ENCODE results near the gene XXYLT1. TPM values are rescaled to one million over a fixed set of nuclear protein-coding genes. Genes with fewer than 3 reads are reported as not detected.

XXYLT1 gene
- total RNA-seq (10 to 100 TPM; 11.1 to 13.8 (median 11.7) TPM), polyA plus RNA-seq (1 to 10 TPM; 2.5 to 6.8 (median 3.0) TPM)

GRCh38 chr3:195270817-195271409, at the start of gene XXYLT1:
Gene XXYLT1, minus strand, starts transcription at chr3:195271159. Its CDS starts 101 bp downstream, at chr3:195271058.
- peak within 1 kb of the TSS; percentile 52 to 89 (median 74) for H3K4me3 ChIP-seq
- intact Hi-C loops (cut with DNase I): loop anchor here (1.0 to 5.0 kb wide), 2 partner anchors 171 to 251 kb away; partner anchors contain the start of gene ACAP2
- H3K9me3 ChIP-seq: no peaks in the 10 kb centered on the region
- TF ChIP-seq CTCF (IDR thresholded peaks at IDR 0.05): peak in 1 of 4 experiments; percentile 71
- peak in 1 of 4 donors; percentile 28 for TF ChIP-seq POLR2AphosphoS5 (IDR thresholded peaks at IDR 0.05)
- TF ChIP-seq POLR2A (IDR thresholded peaks at IDR 0.05): no peak
- no peak for TF ChIP-seq EP300 (IDR thresholded peaks at IDR 0.05)
- WGBS, 2 donors: 0% methylated on average over 75 of the region's 75 CpGs
- DNase-seq: peak; percentile 91
- H3K36me3 ChIP-seq: peaks cover 0 to 6% (median 2%) of the 10 kb centered on the region in 4 donors
- no peaks in the 10 kb centered on the region for H3K27me3 ChIP-seq
- peaks cover 0 to 24% (median 20%) of the 10 kb centered on the region in 4 donors for H3K4me1 ChIP-seq
- peak within 1 kb of the TSS; percentile 85 to 94 (median 91) for H3K27ac ChIP-seq

GRCh38 chr3:195319060-195319459, 48.1 kb upstream of the XXYLT1 start:
- H3K9me3 ChIP-seq: no peaks in the 10 kb centered on the region
- intact Hi-C loops (cut with DNase I): no loop called here
- H3K27me3 ChIP-seq: no peaks in the 10 kb centered on the region
- H3K4me1 ChIP-seq: no peaks in the 10 kb centered on the region
- TF ChIP-seq EP300 (IDR thresholded peaks at IDR 0.05) (no peak), CTCF (IDR thresholded peaks at IDR 0.05) (no peak)
- no peak overlapping the region for H3K27ac ChIP-seq
- peaks cover 0 to 25% (median 3%) of the 10 kb centered on the region in 4 donors for H3K36me3 ChIP-seq
- DNase-seq: no peak
- WGBS, 2 donors: 98% methylated on average over 5 of the region's 5 CpGs
- no peak overlapping the region for H3K4me3 ChIP-seq

GRCh38 chr3:195312714-195313113, 41.8 kb upstream of the XXYLT1 start:
- no peaks in the 10 kb centered on the region for H3K4me1 ChIP-seq
- TF ChIP-seq EP300 (IDR thresholded peaks at IDR 0.05) (no peak), CTCF (IDR thresholded peaks at IDR 0.05) (no peak), POLR2AphosphoS5 (IDR thresholded peaks at IDR 0.05) (no peak), POLR2A (IDR thresholded peaks at IDR 0.05) (no peak)
- peaks cover 0 to 7% (median 0%) of the 10 kb centered on the region in 4 donors for H3K36me3 ChIP-seq
- intact Hi-C loops (cut with DNase I): no loop called here
- no peak overlapping the region for H3K4me3 ChIP-seq
- H3K9me3 ChIP-seq: no peaks in the 10 kb centered on the region
- 77 to 92% methylated on average over 6 of the region's 6 CpGs for WGBS, 2 donors
- no peak overlapping the region for H3K27ac ChIP-seq
- no peak for DNase-seq
- H3K27me3 ChIP-seq: no peaks in the 10 kb centered on the region

- intact Hi-C loops (cut with DNase I): no loop called here
- no peak for TF ChIP-seq POLR2AphosphoS5 (IDR thresholded peaks at IDR 0.05)
Measured at GRCh38 chr3:195307711-195308110, 36.8 kb upstream of the XXYLT1 start.

GRCh38 chr3:195306369-195306768, 35.4 kb upstream of the XXYLT1 start:
- Histone ChIP-seq H3K9me3 (no peaks in the 10 kb centered on the region), H3K27ac (no peak overlapping the region), H3K4me1 (no peaks in the 10 kb centered on the region), H3K27me3 (no peaks in the 10 kb centered on the region), H3K36me3 (peaks cover 0 to 26% (median under 1%) of the 10 kb centered on the region in 4 donors), H3K4me3 (no peak overlapping the region)
- WGBS, 2 donors: 97 to 98% methylated on average over 4 of the region's 4 CpGs
- DNase-seq: no peak
- TF ChIP-seq POLR2AphosphoS5 (IDR thresholded peaks at IDR 0.05) (no peak), EP300 (IDR thresholded peaks at IDR 0.05) (no peak), POLR2A (IDR thresholded peaks at IDR 0.05) (no peak), CTCF (IDR thresholded peaks at IDR 0.05) (no peak)
- intact Hi-C loops (cut with DNase I): no loop called here

More at GRCh38 chr3:195307711-195308110, 36.8 kb upstream of the XXYLT1 start:
- Histone ChIP-seq H3K4me3 (no peak overlapping the region), H3K27ac (no peak overlapping the region), H3K27me3 (no peaks in the 10 kb centered on the region), H3K4me1 (no peaks in the 10 kb centered on the region), H3K36me3 (peaks cover 0 to 17% (median 0%) of the 10 kb centered on the region in 4 donors), H3K9me3 (no peaks in the 10 kb centered on the region)
- no peak for DNase-seq
